Measurements from ENCODE around the gene OR4D11.

Gene OR4D11

DNA sequence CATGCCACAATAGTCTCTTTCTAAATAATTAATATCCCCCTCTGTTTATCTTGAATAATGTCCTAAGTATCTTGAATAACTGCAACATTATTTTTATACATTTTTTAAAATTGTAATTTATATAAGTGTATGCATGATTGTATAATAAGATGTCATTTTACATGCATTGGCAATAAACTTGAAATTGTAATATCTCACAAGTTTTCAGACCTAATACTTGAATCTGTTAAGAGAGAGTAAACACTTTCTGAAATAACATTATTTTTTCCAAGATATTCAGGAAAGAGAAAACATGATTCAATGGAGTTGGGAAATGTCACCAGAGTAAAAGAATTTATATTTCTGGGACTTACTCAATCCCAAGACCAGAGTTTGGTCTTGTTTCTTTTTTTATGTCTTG lies at the start of gene OR4D11:
OR4D11 (plus strand) TSS at position 301 of the 400 bp plus-strand sequence; CDS start at position 301, 0 bp downstream.
- Histone ChIP-seq H3K9me3 (ENCODE audit: insufficient read depth, low read length) (no peaks in the 10 kb centered on the region), H3K4me1 (ENCODE audit: insufficient read depth, insufficient read length) (no peaks in the 10 kb centered on the region), H3K9ac (ENCODE audit: insufficient read length, low read depth) (no peak within 1 kb of the TSS), H3K36me3 (ENCODE audit: insufficient read depth, insufficient read length, low read length) (no peaks in the 10 kb centered on the region), H3K4me3 (ENCODE audit: insufficient read length, low read depth) (no peak within 1 kb of the TSS), H3K27me3 (ENCODE audit: insufficient read depth, insufficient read length) (no peaks in the 10 kb centered on the region)
- TF ChIP-seq SUZ12 (IDR thresholded peaks at IDR 0.05; ENCODE audit: extremely low read depth, insufficient read depth, insufficient read length) (no peak), ZNF274 (IDR thresholded peaks at IDR 0.05; ENCODE audit: low read depth, low read length) (no peak), YY1 (IDR thresholded peaks at IDR 0.05; ENCODE audit: insufficient read depth, insufficient read length) (no peak)
- DNase-seq (ENCODE audit: low read depth, low spot score), result no peak

DNA sequence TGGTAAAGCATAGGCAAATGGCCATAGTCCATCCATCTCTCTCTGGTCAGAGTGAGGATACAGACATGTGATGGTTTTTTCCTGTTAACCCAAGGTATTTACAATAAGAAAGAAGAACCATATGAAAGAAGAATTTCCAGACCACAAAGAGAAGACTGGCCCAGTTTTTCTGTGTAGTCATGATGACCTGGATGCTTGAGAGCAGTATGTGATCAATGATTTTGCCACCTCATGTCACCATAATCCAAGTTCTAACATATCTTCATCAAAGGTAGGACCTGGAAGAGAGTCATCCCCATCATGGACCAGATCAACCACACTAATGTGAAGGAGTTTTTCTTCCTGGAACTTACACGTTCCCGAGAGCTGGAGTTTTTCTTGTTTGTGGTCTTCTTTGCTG lies 46.7 kb upstream of the OR4D11 start, which contains the start of gene OR4D6:
OR4D6 (plus strand) TSS at position 301 of the 400 bp plus-strand sequence; CDS start at position 301, 0 bp downstream.
- TF ChIP-seq YY1 (IDR thresholded peaks at IDR 0.05; ENCODE audit: insufficient read depth, insufficient read length), result no peak
- no peak for TF ChIP-seq ZNF274 (IDR thresholded peaks at IDR 0.05; ENCODE audit: low read depth, low read length)
- TF ChIP-seq SUZ12 (IDR thresholded peaks at IDR 0.05; ENCODE audit: extremely low read depth, insufficient read depth, insufficient read length), result no peak
- Histone ChIP-seq H3K9me3 (ENCODE audit: insufficient read depth, low read length) (no peaks in the 10 kb centered on the region), H3K9ac (ENCODE audit: insufficient read length, low read depth) (no peak within 1 kb of the TSS), H3K4me1 (ENCODE audit: insufficient read depth, insufficient read length) (no peaks in the 10 kb centered on the region), H3K36me3 (ENCODE audit: insufficient read depth, insufficient read length, low read length) (no peaks in the 10 kb centered on the region), H3K4me3 (ENCODE audit: insufficient read length, low read depth) (no peak within 1 kb of the TSS), H3K27me3 (ENCODE audit: insufficient read depth, insufficient read length) (no peaks in the 10 kb centered on the region)
- no peak for DNase-seq (ENCODE audit: low read depth, low spot score)

DNA sequence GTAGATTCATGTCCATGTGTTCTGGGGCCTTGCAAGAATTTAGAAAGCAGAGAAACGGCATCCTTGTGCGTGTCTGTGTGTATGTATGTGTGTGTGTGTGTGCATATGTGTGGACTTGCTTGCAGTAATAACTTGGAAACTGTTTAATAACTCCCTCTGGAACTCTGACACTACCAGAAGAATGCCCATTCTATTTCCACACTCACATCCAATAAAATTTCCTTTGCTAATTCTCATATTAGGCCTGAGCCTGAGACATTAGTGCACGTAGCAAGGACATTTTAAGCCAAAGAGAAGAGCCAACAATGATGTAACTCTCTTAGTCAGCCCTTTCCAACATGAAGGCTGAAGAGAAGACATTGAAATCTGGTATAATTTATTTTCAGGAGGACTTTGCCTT lies 43.5 kb upstream of the OR4D11 start:
- no peaks in the 10 kb centered on the region for H3K9me3 ChIP-seq (ENCODE audit: insufficient read depth, low read length)
- no peaks in the 10 kb centered on the region for H3K4me1 ChIP-seq (ENCODE audit: insufficient read depth, insufficient read length)
- H3K9ac ChIP-seq (ENCODE audit: insufficient read length, low read depth), result no peak overlapping the region
- no peaks in the 10 kb centered on the region for H3K27me3 ChIP-seq (ENCODE audit: insufficient read depth, insufficient read length)
- no peak for DNase-seq (ENCODE audit: low read depth, low spot score)
- no peak for TF ChIP-seq YY1 (IDR thresholded peaks at IDR 0.05; ENCODE audit: insufficient read depth, insufficient read length)
- no peak for TF ChIP-seq ZNF274 (IDR thresholded peaks at IDR 0.05; ENCODE audit: low read depth, low read length)
- TF ChIP-seq SUZ12 (IDR thresholded peaks at IDR 0.05; ENCODE audit: extremely low read depth, insufficient read depth, insufficient read length), result no peak
- no peaks in the 10 kb centered on the region for H3K36me3 ChIP-seq (ENCODE audit: insufficient read depth, insufficient read length, low read length)
- no peak overlapping the region for H3K4me3 ChIP-seq (ENCODE audit: insufficient read length, low read depth)

DNA sequence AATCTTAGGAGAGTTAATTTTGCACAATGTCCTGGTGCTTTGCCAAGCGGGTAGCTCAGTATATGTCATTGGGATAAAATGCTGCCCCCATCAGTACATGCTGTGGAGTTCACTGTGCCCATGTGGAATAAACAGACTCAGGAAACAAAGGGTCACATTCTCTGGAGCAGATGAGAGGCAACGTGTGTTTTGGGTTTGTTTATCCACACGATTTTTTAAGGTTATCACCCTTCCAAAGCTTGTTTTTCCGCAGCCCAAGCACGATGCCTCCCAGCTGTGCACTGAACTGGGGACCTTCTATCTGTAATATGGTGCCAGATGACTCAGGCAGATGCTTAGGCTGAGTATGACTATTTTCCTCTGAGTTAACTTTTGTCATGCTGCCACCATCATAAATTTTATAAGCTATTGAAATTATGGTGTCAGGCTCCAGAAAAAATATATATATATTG lies 40.2 kb upstream of the OR4D11 start:
- H3K4me1 ChIP-seq (ENCODE audit: insufficient read depth, insufficient read length), result no peaks in the 10 kb centered on the region
- DNase-seq (ENCODE audit: low read depth, low spot score), result no peak

DNA sequence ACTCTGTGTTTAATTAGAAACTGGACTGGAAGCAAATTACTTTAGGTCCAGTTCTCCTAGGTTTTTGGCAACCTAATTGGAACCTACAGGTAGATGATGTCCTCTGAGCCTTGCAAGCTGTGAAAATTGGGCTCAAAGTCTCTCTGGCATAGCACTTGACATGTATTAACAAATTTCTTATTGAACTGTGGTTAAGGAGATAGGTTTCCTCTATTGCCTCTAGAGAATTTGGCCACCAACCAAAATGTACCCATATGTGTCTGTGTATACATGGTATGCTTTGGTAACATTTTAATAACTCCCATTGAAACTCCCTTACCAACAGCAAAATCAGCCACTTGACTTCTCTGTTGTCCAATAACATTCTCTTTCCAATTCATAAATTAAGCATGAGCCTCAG lies 30.4 kb upstream of the OR4D11 start, which contains the start of gene OR4D10:
OR4D10 (plus strand) TSS at position 301 of the 400 bp plus-strand sequence. CDS start 4,115 bp downstream, outside the sequence.
- DNase-seq (ENCODE audit: low read depth, low spot score), result no peak
- Histone ChIP-seq H3K9ac (ENCODE audit: insufficient read length, low read depth) (no peak within 1 kb of the TSS), H3K4me1 (ENCODE audit: insufficient read depth, insufficient read length) (no peaks in the 10 kb centered on the region), H3K9me3 (ENCODE audit: insufficient read depth, low read length) (no peaks in the 10 kb centered on the region), H3K36me3 (ENCODE audit: insufficient read depth, insufficient read length, low read length) (no peaks in the 10 kb centered on the region), H3K27me3 (ENCODE audit: insufficient read depth, insufficient read length) (no peaks in the 10 kb centered on the region), H3K4me3 (ENCODE audit: insufficient read length, low read depth) (no peak within 1 kb of the TSS)
- TF ChIP-seq SUZ12 (IDR thresholded peaks at IDR 0.05; ENCODE audit: extremely low read depth, insufficient read depth, insufficient read length), result no peak
- TF ChIP-seq YY1 (IDR thresholded peaks at IDR 0.05; ENCODE audit: insufficient read depth, insufficient read length), result no peak
- TF ChIP-seq ZNF274 (IDR thresholded peaks at IDR 0.05; ENCODE audit: low read depth, low read length), result no peak

More for the DNA sequence above, 40.2 kb upstream of the OR4D11 start:
- no peaks in the 10 kb centered on the region for H3K9me3 ChIP-seq (ENCODE audit: insufficient read depth, low read length)
- H3K4me3 ChIP-seq (ENCODE audit: insufficient read length, low read depth), result no peak overlapping the region
- TF ChIP-seq SUZ12 (IDR thresholded peaks at IDR 0.05; ENCODE audit: extremely low read depth, insufficient read depth, insufficient read length), result no peak
- TF ChIP-seq ZNF274 (IDR thresholded peaks at IDR 0.05; ENCODE audit: low read depth, low read length), result no peak
- TF ChIP-seq YY1 (IDR thresholded peaks at IDR 0.05; ENCODE audit: insufficient read depth, insufficient read length), result no peak
- no peak overlapping the region for H3K9ac ChIP-seq (ENCODE audit: insufficient read length, low read depth)
- H3K36me3 ChIP-seq (ENCODE audit: insufficient read depth, insufficient read length, low read length), result no peaks in the 10 kb centered on the region
- H3K27me3 ChIP-seq (ENCODE audit: insufficient read depth, insufficient read length), result no peaks in the 10 kb centered on the region

DNA sequence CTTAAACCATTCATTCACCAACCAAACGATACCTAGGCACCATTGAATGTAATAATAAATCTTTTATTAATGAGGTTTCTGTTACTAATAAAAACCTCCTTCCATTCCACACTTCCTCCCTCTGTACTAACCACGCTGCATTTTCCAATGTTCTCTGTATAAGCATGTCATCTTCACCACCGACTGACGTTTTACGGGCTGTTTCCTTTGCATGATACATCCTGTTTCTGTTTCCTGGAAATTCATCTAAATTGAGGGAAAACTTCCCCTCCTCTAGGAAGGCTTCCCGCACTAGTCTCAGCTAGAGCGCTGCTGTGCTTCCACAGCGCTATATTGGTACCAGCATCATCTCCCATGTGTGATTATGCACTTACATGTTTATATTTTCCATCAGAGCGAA lies 28.2 kb upstream of the OR4D11 start:
- no peak for DNase-seq (ENCODE audit: low read depth, low spot score)
- no peaks in the 10 kb centered on the region for H3K27me3 ChIP-seq (ENCODE audit: insufficient read depth, insufficient read length)
- TF ChIP-seq SUZ12 (IDR thresholded peaks at IDR 0.05; ENCODE audit: extremely low read depth, insufficient read depth, insufficient read length) (no peak), ZNF274 (IDR thresholded peaks at IDR 0.05; ENCODE audit: low read depth, low read length) (no peak), YY1 (IDR thresholded peaks at IDR 0.05; ENCODE audit: insufficient read depth, insufficient read length) (no peak)
- no peak overlapping the region for H3K4me3 ChIP-seq (ENCODE audit: insufficient read length, low read depth)
- no peaks in the 10 kb centered on the region for H3K36me3 ChIP-seq (ENCODE audit: insufficient read depth, insufficient read length, low read length)
- no peaks in the 10 kb centered on the region for H3K4me1 ChIP-seq (ENCODE audit: insufficient read depth, insufficient read length)
- H3K9ac ChIP-seq (ENCODE audit: insufficient read length, low read depth), result no peak overlapping the region
- H3K9me3 ChIP-seq (ENCODE audit: insufficient read depth, low read length), result no peaks in the 10 kb centered on the region

DNA sequence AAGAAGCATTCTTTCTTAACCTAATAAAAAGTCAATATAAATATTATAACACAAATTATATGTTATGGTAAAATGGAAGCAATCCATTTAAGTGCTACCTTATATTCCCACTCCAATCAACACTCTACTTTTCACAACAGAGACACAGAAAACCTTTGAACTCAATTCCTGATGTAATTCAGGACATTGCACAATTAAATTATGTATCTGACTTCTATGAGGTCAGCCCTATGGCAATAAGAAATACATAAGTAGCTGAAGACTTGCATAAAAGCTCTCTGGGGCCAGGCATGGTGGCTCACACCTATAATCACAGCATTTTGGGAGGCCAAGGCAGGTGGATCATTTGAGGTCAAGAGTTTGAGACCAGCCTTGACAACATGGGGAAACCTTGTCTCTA lies 23.5 kb upstream of the OR4D11 start:
- no peak for DNase-seq (ENCODE audit: low read depth, low spot score)
- Histone ChIP-seq H3K27me3 (ENCODE audit: insufficient read depth, insufficient read length) (no peaks in the 10 kb centered on the region), H3K9me3 (ENCODE audit: insufficient read depth, low read length) (no peaks in the 10 kb centered on the region), H3K4me3 (ENCODE audit: insufficient read length, low read depth) (no peak overlapping the region), H3K9ac (ENCODE audit: insufficient read length, low read depth) (no peak overlapping the region), H3K36me3 (ENCODE audit: insufficient read depth, insufficient read length, low read length) (no peaks in the 10 kb centered on the region), H3K4me1 (ENCODE audit: insufficient read depth, insufficient read length) (no peaks in the 10 kb centered on the region)
- no peak for TF ChIP-seq YY1 (IDR thresholded peaks at IDR 0.05; ENCODE audit: insufficient read depth, insufficient read length)
- no peak for TF ChIP-seq ZNF274 (IDR thresholded peaks at IDR 0.05; ENCODE audit: low read depth, low read length)
- TF ChIP-seq SUZ12 (IDR thresholded peaks at IDR 0.05; ENCODE audit: extremely low read depth, insufficient read depth, insufficient read length), result no peak
